ENCODE results near the gene C13orf46. TPM values are rescaled to one million over a fixed set of nuclear protein-coding genes. Genes with fewer than 3 reads are reported as not detected.

Gene C13orf46
- total RNA-seq, 1 donor from 2014 or later: 0.83 TPM

DNA sequence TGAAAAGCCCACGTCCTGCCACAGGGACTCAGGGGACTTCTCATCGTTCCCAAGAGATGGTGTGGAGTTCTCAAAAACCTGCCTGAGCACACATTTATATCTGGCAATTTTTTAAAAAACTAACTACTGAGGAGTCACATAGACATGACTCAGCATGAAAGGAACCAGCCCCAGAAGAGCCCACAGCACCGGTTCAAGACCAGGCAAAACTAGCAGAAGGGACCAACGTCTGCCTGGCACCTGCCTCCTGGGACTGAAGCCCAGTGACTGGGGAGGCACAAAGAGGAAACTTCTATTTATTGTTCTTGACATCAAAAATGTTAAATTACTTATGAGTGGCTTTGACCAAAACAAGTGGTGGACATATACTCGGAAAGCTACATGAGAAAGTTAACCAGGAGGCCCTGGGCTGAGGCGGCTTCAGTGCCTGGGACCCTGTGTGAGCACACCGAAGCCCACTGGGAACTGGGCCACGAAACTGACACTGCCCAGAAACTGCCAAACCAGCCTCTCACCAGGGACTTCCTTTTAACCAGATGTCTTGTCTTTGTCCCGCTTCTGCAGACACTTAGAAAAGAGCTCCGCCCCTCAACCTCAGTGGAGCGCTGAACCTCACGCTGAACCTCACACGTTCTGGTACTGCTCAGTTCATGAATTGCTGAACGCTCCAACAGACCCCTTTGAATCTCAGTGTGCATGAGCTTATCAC lies 25.7 kb downstream of the C13orf46 start:
- Mint-ChIP-seq H3K4me1 (ENCODE audit: low read depth) (no peaks in the 10 kb centered on the region), H3K9me3 (no peaks in the 10 kb centered on the region), H3K27me3 (ENCODE audit: insufficient read depth) (no peaks in the 10 kb centered on the region), H3K4me3 (no peak overlapping the region), H3K27ac (no peak overlapping the region), H3K36me3 (ENCODE audit: low read depth) (peaks cover 2% of the 10 kb centered on the region)
- DNase-seq (ENCODE audit: low spot score): no peak
- intact Hi-C loops (cut with micrococcal nuclease): no loop called here

DNA sequence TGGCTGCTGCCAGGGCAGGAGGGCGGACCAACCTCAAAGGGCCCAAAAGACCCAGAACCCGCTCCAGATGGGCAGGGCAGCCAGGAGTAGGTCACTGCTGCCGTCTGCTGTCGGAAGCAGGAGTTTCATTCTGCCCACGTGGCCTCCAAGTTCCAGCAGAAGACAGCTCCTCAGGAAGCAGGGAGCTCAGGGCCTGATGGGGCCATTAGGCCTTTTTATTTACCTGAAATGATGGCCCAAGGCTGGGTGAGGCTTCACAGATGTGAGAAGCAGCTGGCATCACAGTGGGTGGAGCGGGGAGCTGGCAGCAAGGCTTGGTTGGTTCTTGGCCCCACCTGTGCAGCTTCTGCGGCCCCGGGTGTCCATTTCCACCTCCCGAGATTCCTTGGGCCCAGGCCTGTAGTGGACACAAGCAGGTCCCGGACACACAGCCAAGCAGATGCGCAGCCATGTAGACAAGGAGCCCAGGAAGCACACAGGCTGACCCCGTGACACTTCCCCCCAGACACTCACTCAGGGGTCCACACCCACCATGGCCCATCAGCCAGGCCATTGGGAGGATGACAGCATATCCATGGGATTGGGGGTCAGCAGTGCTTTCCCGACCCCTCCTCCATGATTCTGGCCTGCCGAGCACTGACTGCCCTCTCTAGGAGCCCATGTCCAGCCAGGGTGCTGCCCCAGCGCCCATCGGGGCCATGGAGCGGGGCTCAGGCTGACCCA lies 26.4 kb downstream of the C13orf46 start:
- Mint-ChIP-seq H3K9me3 (no peaks in the 10 kb centered on the region), H3K4me1 (ENCODE audit: low read depth) (no peaks in the 10 kb centered on the region)

DNA sequence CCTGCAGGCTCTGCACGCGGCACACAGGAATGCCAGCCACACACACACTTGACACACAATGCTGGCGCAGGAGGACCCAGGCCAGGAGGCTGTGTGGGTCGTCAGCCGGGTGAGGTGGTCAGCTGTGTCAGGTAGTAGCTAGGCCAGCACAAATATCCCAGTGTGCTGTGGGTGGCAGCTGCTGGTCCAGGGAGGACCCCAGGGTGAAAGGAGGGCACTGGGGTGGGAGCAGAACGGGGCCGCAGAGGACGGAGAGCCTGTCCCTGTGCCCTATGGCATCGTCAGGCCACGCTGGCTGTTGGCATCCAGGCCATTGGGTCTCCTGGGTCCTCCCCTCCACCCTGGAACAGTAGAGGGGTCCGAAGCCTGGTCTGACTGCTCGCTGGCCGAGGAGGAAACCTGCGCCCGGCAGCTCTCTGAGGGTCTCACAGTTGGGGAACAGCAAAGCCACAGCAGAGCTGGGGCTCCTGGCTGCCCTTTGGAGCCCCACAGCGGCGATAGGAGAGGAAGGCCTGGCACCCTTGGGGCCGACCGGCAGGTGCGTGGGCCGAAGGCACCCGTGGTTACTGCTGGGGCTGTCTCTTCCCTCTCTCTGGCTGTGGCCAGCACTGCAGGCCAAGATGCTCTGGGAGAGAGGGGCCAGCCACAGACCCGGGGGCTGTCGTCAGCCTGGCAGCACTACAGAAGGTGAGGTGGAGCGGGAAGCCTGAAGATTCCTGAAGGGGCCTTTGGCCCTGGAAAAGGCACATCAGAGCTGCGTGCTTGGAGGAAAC lies 27.3 kb downstream of the C13orf46 start:
- Mint-ChIP-seq H3K9me3 (no peaks in the 10 kb centered on the region), H3K4me3 (no peak overlapping the region), H3K27me3 (ENCODE audit: insufficient read depth) (no peaks in the 10 kb centered on the region), H3K36me3 (ENCODE audit: low read depth) (no peaks in the 10 kb centered on the region), H3K27ac (no peak overlapping the region), H3K4me1 (ENCODE audit: low read depth) (no peaks in the 10 kb centered on the region)
- intact Hi-C loops (cut with micrococcal nuclease): no loop called here
- DNase-seq (ENCODE audit: low spot score): no peak

More for the DNA sequence above, 26.4 kb downstream of the C13orf46 start:
- Mint-ChIP-seq H3K27ac (no peak overlapping the region), H3K36me3 (ENCODE audit: low read depth) (no peaks in the 10 kb centered on the region), H3K27me3 (ENCODE audit: insufficient read depth) (no peaks in the 10 kb centered on the region), H3K4me3 (no peak overlapping the region)
- intact Hi-C loops (cut with micrococcal nuclease): no loop called here
- DNase-seq (ENCODE audit: low spot score): no peak

DNA sequence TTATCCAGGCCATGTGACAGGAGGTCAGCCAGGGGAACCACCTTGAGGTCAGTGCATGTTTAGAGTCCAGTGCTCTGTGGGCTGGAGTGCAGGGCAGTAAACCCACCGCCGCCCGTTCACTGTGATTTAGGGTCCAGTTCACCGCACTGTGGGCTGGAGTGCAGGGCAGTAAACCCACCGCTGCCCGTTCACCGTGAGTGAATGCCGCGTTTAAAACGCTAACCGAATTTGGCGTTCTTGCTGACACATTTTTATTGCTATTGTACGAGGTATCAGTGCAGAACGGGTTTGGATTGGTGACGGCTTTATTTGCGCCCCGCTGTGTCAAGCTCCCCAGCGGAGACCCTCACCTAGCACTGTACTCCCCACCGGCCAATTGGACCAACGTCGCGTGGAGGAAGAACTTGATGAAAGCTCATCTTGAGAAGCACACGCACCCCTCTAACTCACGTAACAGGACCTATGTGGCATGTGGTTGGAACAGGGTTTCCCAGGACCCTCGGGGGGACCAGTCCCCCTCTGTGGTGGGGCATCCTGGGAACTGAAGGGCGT lies 27.9 kb downstream of the C13orf46 start:
- Mint-ChIP-seq H3K27ac (no peak overlapping the region), H3K4me3 (no peak overlapping the region), H3K4me1 (ENCODE audit: low read depth) (no peaks in the 10 kb centered on the region), H3K9me3 (no peaks in the 10 kb centered on the region), H3K27me3 (ENCODE audit: insufficient read depth) (no peaks in the 10 kb centered on the region), H3K36me3 (ENCODE audit: low read depth) (no peaks in the 10 kb centered on the region)
- intact Hi-C loops (cut with micrococcal nuclease): no loop called here
- no peak for DNase-seq (ENCODE audit: low spot score)

DNA sequence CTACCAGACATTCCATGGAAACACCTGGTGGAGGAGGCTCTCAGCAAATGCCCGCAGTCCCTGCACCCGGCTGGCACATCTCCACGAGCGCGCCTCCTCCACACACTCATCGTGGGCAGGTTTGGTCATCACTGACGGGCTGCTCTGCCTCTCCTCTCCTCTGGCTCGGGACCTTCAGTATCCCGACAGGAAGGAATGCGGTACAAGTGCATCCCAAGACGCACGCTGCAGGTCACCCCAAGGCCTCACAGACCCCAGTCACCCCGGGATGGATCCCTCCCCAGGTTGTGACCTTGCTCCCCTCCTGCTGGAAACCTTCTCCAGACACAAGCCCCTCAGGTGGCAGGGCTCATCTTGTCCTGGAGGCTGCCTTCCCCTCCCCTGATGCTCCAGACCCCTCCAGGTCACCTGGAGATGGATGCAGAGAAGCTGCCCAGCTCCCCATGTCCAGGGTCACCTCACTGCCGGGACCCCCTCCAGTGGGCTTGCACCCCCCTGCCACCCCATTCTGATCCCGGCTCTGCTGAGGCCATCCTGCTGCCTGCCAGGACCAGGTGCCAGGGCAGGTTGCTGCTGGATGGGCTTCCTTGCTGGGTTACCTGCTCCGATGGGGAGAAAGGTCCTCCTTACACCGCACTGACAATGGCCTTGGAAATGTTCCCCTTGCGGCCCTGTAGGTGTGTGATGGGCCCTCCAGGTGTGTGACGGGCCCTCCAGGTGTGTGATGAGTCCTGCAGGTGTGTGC lies 29.9 kb downstream of the C13orf46 start:
- Mint-ChIP-seq H3K4me1 (ENCODE audit: low read depth) (no peaks in the 10 kb centered on the region), H3K27me3 (ENCODE audit: insufficient read depth) (no peaks in the 10 kb centered on the region), H3K4me3 (no peak overlapping the region), H3K9me3 (no peaks in the 10 kb centered on the region), H3K36me3 (ENCODE audit: low read depth) (no peaks in the 10 kb centered on the region), H3K27ac (no peak overlapping the region)
- intact Hi-C loops (cut with micrococcal nuclease): no loop called here
- no peak for DNase-seq (ENCODE audit: low spot score)

DNA sequence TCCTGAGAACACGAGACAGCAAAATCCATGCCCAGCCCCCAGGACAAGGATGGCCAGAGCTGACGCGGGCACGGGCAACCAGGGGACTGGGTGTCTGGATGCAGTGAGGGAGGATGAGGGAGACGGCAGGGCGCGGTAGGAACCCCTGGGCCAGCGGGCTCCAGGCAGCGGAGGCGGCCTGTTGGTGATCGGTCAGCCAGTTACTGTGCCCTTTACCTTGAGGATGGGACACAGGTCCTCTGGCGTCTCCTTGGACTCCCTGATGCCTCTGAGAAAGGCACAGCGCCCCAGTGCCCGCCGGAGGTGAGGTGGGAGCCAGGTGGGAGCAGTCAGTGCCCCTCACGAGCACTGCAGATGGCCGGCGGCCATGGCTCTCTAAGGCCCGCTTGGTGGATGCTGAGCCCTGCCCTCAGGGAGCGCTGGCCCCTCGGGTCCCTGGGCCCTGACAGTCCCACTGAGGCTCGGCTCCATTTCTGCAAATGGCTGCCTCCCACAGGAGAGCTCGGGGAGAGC lies 31.2 kb downstream of the C13orf46 start:
- Mint-ChIP-seq H3K4me3 (no peak overlapping the region), H3K9me3 (no peaks in the 10 kb centered on the region), H3K27ac (no peak overlapping the region), H3K4me1 (ENCODE audit: low read depth) (no peaks in the 10 kb centered on the region), H3K36me3 (ENCODE audit: low read depth) (no peaks in the 10 kb centered on the region), H3K27me3 (ENCODE audit: insufficient read depth) (no peaks in the 10 kb centered on the region)
- intact Hi-C loops (cut with micrococcal nuclease): no loop called here
- DNase-seq (ENCODE audit: low spot score): no peak

DNA sequence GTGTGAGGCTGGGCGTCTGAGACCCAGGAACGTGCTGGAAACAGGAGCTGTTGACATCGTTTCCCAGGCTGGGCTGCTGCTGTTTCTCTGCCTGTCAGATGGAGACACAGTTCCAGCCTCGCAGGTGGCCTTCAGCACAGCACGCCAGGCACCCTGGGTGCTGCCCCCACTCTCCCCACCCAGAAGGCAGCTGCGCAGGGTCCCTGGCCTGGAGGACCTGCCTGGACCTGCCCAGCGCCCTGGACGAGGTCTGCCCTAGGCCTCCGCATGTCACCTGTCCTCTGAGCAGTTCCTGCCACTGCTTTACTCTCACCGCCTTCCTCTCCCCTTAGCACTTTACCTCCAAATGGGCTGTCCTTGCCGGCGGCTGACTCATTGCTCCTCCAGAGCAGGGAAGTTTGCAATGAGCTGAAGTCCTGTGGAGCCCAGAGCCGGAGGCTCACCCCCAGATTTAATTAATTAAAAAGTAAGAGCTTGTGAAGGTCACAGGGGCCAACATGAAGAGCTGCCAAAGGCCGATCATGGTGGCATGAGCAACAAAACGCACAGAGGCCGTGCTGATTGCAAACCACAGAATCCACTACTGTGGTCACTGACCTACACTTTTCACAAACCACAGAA lies 32.2 kb downstream of the C13orf46 start:
- Mint-ChIP-seq H3K27ac (no peak overlapping the region), H3K4me3 (no peak overlapping the region), H3K9me3 (no peaks in the 10 kb centered on the region), H3K27me3 (ENCODE audit: insufficient read depth) (no peaks in the 10 kb centered on the region), H3K4me1 (ENCODE audit: low read depth) (no peaks in the 10 kb centered on the region), H3K36me3 (ENCODE audit: low read depth) (no peaks in the 10 kb centered on the region)
- no peak for DNase-seq (ENCODE audit: low spot score)
- intact Hi-C loops (cut with micrococcal nuclease): no loop called here

DNA sequence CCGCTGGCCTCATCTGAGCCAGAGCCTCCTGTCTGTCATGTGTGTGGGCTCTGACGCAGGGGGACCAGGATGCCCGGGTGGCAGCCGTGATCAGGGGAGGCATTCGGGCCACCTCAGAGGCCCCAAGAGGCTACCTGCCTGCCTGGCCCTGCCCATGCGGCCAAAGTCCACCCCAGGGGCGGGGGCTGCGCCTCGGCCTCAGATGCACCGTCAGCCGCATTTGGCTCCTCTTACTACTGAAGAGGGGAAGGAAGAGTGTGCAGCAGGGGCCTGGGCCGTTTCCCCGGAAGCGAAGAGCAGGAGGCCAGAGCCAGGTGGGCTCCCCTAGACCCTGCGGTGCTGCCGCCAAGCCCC lies 34.0 kb downstream of the C13orf46 start:
- intact Hi-C loops (cut with micrococcal nuclease): no loop called here
- H3K9me3 Mint-ChIP-seq: no peaks in the 10 kb centered on the region

DNA sequence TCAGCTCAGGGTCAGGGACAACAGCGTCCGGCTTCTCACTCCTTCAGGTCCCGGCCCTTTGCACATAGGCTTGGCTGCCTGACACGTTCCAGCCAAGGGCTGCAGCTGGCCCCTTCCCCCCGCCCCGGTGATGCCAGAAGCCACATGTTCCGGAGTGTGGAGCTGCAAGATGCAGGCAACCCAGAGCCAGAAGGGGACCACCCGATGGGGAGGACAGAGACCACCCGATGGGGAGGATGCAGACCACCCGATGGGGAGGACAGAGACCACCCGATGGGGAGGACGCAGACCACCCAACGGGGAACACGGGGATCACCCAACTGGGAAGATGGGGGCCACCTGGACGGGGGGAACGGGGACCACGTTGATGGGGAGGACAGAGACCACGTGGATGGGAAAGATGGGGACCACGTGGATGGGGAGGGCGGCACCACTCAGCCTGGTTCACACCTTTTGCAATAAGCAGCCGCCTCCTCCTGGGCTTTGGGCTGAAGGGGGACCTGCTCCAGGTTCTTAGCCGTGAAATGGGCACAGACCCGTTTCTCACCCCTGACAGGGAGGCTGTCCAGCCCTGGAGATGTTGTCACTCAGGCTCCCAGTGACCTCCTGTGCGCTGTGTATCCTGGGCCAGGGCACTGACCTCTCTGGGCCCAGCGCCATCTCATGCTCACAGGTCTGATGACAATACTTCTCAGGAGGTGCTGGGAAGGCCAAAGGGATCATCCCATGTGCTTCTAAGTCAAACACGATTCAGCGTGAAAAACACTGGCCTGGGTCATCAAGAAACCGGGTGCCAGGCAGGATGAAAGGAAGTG lies 34.5 kb downstream of the C13orf46 start:
- H3K27me3 Mint-ChIP-seq (ENCODE audit: insufficient read depth): no peaks in the 10 kb centered on the region
- no peak for DNase-seq (ENCODE audit: low spot score)
- intact Hi-C loops (cut with micrococcal nuclease): no loop called here
- no peaks in the 10 kb centered on the region for H3K36me3 Mint-ChIP-seq (ENCODE audit: low read depth)
- no peaks in the 10 kb centered on the region for H3K4me1 Mint-ChIP-seq (ENCODE audit: low read depth)
- no peak overlapping the region for H3K27ac Mint-ChIP-seq
- no peak overlapping the region for H3K4me3 Mint-ChIP-seq
- H3K9me3 Mint-ChIP-seq: no peaks in the 10 kb centered on the region

More for the DNA sequence above, 34.0 kb downstream of the C13orf46 start:
- Mint-ChIP-seq H3K4me1 (ENCODE audit: low read depth) (no peaks in the 10 kb centered on the region), H3K27ac (no peak overlapping the region), H3K4me3 (no peak overlapping the region), H3K27me3 (ENCODE audit: insufficient read depth) (no peaks in the 10 kb centered on the region), H3K36me3 (ENCODE audit: low read depth) (no peaks in the 10 kb centered on the region)
- no peak for DNase-seq (ENCODE audit: low spot score)

DNA sequence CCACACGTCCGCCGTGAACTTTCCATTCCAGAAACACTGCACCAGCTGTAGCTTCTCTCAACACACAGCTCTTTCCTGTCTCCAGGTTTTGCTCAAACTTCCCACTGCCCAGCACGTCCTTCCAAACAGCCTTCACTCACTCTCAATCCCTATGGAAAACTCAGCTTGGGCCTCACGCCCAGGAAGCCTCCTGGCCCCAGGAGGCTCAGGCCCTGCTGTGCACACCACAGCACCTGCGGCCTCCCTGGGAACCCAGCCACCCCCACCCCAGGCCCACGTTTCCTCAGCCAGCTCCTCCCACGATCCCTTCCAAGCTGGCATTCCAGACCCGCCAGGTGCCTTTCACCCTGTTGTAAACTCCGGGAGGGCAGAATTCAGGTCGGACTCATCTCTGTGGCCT lies 35.2 kb downstream of the C13orf46 start:
- intact Hi-C loops (cut with micrococcal nuclease): no loop called here

DNA sequence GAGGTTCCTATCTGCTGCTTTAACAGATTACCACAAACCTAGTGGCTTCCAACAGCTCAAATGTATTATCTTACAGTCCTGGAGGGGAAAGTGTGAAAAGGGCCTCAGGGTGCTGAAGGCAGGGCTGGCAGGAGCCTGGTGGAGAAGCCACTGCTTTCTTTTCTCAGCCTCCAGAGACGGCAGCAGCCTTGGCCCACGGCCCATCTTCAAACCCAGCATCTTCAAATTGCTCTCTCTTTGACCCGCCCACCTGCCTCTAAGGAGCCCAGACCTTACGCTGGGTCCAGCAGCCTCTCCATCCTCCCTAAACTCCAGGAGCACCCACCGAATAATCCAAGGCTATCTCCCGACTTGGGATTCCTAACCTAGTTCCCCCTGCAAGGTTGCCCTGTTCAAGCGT lies 35.6 kb downstream of the C13orf46 start:
- Mint-ChIP-seq H3K36me3 (ENCODE audit: low read depth) (no peaks in the 10 kb centered on the region), H3K4me1 (ENCODE audit: low read depth) (no peaks in the 10 kb centered on the region), H3K27me3 (ENCODE audit: insufficient read depth) (peaks cover 1% of the 10 kb centered on the region), H3K4me3 (no peak overlapping the region), H3K9me3 (no peaks in the 10 kb centered on the region), H3K27ac (no peak overlapping the region)
- DNase-seq (ENCODE audit: low spot score): no peak
- intact Hi-C loops (cut with micrococcal nuclease): no loop called here

More for the DNA sequence above, 35.2 kb downstream of the C13orf46 start:
- no peaks in the 10 kb centered on the region for H3K27me3 Mint-ChIP-seq (ENCODE audit: insufficient read depth)
- no peak overlapping the region for H3K27ac Mint-ChIP-seq
- H3K4me3 Mint-ChIP-seq: no peak overlapping the region
- H3K9me3 Mint-ChIP-seq: no peaks in the 10 kb centered on the region
- no peak for DNase-seq (ENCODE audit: low spot score)
- H3K36me3 Mint-ChIP-seq (ENCODE audit: low read depth): no peaks in the 10 kb centered on the region
- H3K4me1 Mint-ChIP-seq (ENCODE audit: low read depth): no peaks in the 10 kb centered on the region

Data from activated T-helper 1 cell treated with anti-CD3 and anti-CD28 coated beads, Interleukin-12 subunit alpha, Interleukin-12 subunit beta, Interleukin-2, Interleukin-4 antibody, amounts not matched to agents 30 ng/mL and 10 ng/mL and 1 ng/mL, durations not matched to agents 14 hours and 24 hours and 36 hours (primary cell).